Coronary artery (tissue), 2 donors: ENCODE measurements around the gene HACD4.
A peak's percentile ranks its signal among the peaks of the same experiment; 100 is the strongest.
"Not testable (repeated sequence)": the region's sequence is repeated elsewhere in the genome, so short reads cannot be mapped to it uniquely, and the experiment has no call there.

ENCODE experiments used
- DNase-seq: peaks from one replicate; pipeline ENCODE4 v3.0.0-alpha.2; 2017; ENCODE audit warnings: low spot score
- H3K27ac ChIP-seq, 2 donors: fragments of 200-600 bp; sonication (generic); one replicate each; pipeline ENCODE4 v1.5.1; 2016 to 2019
- H3K4me3 ChIP-seq: fragments of 200-600 bp; sonication (generic); 2 replicates; pipeline ENCODE4 v1.5.1; 2016; ENCODE audit warnings: mild to moderate bottlenecking, moderate library complexity
- CTCF ChIP-seq: fragments of 200-600 bp; sonication (generic); IDR thresholded peaks from one replicate; pipeline ENCODE4 v1.5.1; 2019; ENCODE audit warnings: antibody characterized with exemption

Gene HACD4

GRCh38 chr9:20988061-20988460 is 43.4 kb downstream of the HACD4 start:
- Histone ChIP-seq H3K27ac (no peak overlapping the region), H3K4me3 (no peak overlapping the region)
- DNase-seq, result no peak
- no peak for TF ChIP-seq CTCF

GRCh38 chr9:20987521-20987920 is 43.9 kb downstream of the HACD4 start:
- TF ChIP-seq CTCF, result no peak
- DNase-seq, result no peak
- no peak overlapping the region for H3K4me3 ChIP-seq
- no peak overlapping the region for H3K27ac ChIP-seq

GRCh38 chr9:20985851-20986600 is 45.4 kb downstream of the HACD4 start:
- no peak for TF ChIP-seq CTCF
- no peak overlapping the region for H3K4me3 ChIP-seq
- H3K27ac ChIP-seq, result no peak overlapping the region
- DNase-seq, result no peak

GRCh38 chr9:20984506-20984905 is 46.9 kb downstream of the HACD4 start:
- TF ChIP-seq CTCF, result no peak
- no peak for DNase-seq
- Histone ChIP-seq H3K4me3 (no peak overlapping the region), H3K27ac (no peak overlapping the region)

- Histone ChIP-seq H3K4me3 (peak overlapping the region; percentile 35), H3K27ac (peak overlapping the region; percentile 29 to 85)
- TF ChIP-seq CTCF, result no peak
- no peak for DNase-seq
Observed at GRCh38 chr9:20981486-20981885, 50.0 kb downstream of the HACD4 start.

DNA sequence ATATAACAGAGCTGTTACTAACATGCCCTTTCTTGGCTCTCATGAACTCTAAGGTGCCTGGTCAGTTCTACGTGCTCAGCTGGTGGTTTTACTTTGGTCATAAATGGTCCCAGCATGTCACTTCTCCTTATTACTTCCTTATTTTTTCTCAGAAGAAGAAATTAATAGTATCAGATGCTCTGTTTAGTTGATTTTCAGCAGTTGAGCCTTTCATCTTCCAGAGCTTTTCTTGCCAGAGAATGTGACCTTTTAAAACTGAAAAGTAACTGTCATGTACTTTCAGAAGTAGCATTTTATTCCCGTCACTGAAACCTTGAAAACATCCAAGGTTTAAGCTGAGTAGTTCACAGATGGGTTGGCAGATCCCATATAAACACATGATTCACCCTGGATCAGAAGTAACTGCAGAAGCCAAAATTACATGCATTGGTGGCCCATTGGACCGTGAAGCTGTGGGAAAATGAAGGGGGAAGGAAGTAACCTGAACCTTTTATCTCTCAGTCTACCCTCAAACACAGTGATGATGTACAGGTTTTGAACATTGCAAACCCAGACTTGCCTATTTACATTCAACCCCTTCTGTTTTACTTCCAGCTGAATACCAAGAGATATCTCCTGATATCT is 50.5 kb downstream of the HACD4 start:
- Histone ChIP-seq H3K27ac (peak overlapping the region; percentile 29 to 85), H3K4me3 (peak overlapping the region; percentile 35)
- no peak for TF ChIP-seq CTCF
- no peak for DNase-seq

- Histone ChIP-seq H3K4me3 (no peak overlapping the region), H3K27ac (no peak overlapping the region)
- no peak for TF ChIP-seq CTCF
- DNase-seq, result no peak
Observed at GRCh38 chr9:20978249-20978648, 53.2 kb downstream of the HACD4 start.

- not testable (repeated sequence) for DNase-seq, H3K4me3 ChIP-seq, H3K27ac ChIP-seq
Observed at GRCh38 chr9:20974191-20974938, 57.1 kb downstream of the HACD4 start.

- H3K27ac ChIP-seq, H3K4me3 ChIP-seq, DNase-seq: not testable (repeated sequence)
Observed at GRCh38 chr9:20973246-20973947, 58.0 kb downstream of the HACD4 start.
